ENCODE measurements around the gene EMC8.

EMC8 gene

DNA sequence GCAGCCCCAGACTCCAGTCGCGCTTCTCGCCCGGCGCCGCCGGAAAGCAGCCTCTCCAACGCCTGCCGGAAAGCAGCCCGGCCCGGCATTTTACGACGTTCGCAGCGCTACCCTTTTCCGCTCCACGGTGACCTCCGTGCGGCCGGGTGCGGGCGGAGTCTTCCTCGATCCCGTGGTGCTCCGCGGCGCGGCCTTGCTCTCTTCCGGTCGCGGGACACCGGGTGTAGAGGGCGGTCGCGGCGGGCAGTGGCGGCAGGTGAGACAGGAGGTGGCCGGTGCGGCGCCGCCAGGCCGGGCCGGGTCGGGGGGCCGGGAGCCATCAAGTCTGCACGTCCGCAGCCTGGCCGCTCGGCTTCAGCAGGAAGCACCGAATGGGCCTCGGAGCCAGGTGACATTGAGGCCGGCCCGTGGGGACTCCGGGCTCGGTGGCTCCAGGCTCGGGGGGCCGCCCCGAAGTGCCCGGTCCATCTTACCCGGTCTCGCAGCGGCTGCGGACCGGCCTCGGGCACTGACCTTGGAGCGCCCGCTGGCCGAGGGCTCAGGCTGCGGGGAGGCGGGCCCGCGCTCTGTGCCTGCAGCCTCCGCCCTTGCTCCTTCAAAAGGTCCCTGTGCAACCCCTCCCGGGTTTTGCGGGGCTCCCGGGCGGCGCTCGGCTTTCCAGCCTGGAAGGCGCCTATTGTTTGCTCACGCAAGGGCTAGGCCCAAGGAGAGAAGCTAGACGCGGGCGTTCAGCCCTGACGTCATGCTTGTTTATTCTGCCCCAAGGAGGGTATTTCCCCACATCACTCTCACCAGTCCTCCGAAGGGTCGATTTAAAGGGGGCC, at the start of gene EMC8, which contains the start of gene COX4I1:
Gene EMC8, minus strand, starts transcription at position 48 of the 824 bp plus-strand sequence. CDS start 249 bp downstream, outside the sequence.
Gene COX4I1, plus strand, starts transcription at position 199 of the 824 bp plus-strand sequence. CDS start 1,511 bp downstream, outside the sequence.
- H3K4me3 ChIP-seq (ENCODE audit: low read depth, low read length), result peak within 1 kb of the TSS; percentile 75
- DNase-seq (ENCODE audit: low read depth), result peak; percentile 96
- TF ChIP-seq, protein P1, sequence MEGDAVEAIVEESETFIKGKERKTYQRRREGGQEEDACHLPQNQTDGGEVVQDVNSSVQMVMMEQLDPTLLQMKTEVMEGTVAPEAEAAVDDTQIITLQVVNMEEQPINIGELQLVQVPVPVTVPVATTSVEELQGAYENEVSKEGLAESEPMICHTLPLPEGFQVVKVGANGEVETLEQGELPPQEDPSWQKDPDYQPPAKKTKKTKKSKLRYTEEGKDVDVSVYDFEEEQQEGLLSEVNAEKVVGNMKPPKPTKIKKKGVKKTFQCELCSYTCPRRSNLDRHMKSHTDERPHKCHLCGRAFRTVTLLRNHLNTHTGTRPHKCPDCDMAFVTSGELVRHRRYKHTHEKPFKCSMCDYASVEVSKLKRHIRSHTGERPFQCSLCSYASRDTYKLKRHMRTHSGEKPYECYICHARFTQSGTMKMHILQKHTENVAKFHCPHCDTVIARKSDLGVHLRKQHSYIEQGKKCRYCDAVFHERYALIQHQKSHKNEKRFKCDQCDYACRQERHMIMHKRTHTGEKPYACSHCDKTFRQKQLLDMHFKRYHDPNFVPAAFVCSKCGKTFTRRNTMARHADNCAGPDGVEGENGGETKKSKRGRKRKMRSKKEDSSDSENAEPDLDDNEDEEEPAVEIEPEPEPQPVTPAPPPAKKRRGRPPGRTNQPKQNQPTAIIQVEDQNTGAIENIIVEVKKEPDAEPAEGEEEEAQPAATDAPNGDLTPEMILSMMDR (IDR thresholded peaks at IDR 0.05; ENCODE audit: insufficient read depth, low read depth, low read length, missing control alignments), result no peak

DNA sequence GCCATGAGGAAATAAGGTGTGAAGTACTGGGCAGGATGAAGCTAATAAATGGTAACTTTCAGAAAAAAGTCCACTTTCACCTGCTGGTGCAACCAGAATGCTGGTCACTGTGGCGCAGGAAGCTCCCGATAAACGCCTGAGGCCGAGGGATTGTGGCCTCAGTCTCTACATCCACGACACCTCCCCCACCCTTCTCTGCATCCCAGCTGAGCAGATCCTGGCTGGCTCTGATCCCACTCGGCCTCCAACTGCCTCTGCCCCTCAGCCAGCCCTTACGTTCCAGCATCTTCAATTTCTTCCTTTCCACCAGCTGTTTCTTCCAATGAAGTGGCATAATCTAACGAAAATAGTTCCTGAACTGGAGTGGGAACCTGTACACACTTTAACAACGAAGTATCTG, 49.6 kb upstream of the EMC8 start:
- no peak for DNase-seq (ENCODE audit: low read depth)
- TF ChIP-seq, protein P1 (IDR thresholded peaks at IDR 0.05; ENCODE audit: insufficient read depth, low read depth, low read length, missing control alignments), result no peak
- H3K4me3 ChIP-seq (ENCODE audit: low read depth, low read length), result no peak overlapping the region

DNA sequence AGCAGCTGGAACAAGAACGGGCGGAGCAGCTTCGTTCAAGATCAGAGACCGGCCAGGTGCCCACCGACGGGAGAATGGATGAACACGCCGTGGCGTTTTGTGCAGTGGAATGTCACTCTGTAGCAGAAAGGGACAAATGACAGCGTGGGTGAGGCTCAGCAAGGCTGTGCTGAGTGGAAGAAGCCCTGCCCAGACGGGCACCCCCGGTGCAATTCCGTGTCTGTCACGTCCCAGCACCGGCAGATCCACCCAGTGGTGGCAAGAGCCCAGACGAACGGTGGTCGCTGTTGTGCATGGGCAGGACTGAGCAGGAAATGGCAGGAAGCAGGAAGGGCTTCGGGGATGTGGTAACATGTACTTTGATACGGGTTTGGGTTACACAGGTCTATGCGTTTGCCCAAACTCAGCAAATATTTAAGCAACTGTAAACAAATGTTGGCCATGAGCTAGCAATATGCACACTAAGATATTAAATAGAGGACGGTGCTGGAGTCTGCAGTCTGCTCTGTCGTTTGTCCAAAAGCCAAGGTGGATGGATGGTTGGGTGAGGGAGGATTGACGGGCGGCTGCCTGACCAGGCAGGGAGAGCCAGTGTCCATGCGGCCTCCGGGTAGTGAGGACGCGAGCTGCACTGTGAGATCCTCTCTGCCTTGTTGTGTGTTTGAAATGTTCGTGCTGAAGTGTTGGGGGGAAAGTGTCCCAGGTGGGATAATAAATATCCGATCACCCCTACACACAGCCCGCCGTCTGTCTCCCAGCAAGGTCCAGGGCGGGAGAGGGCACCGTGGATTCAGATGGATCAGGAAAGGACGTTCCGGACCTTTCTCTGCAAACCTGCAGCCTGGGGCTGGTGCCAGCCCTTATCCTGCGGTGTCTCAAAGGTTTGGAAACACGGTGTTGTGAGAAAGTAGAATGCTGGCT, 48.6 kb upstream of the EMC8 start:
- DNase-seq (ENCODE audit: low read depth), result no peak
- H3K4me3 ChIP-seq (ENCODE audit: low read depth, low read length), result no peak overlapping the region
- TF ChIP-seq, protein P1 (IDR thresholded peaks at IDR 0.05; ENCODE audit: insufficient read depth, low read depth, low read length, missing control alignments), result no peak

DNA sequence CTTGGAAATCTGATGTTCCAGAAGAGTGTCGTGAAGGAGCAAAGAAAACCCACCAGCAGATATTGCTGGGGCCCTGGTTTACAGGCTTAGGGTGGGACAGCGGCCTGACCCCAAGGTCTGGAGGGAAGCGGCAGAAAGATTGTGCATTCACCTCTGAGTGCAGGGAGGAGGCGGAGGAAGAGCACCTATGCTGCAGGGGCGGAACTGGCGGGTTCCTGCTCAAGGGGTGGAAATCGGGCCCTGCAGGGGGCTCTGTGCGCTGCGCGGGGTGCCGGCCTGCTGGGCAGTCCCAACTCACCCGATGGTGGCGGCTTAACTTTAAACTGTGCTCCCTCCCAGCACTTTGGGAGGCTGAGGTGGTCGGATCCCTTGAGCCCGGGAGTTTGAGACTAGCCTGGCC, 47.7 kb upstream of the EMC8 start:
- H3K4me3 ChIP-seq (ENCODE audit: low read depth, low read length), result no peak overlapping the region
- TF ChIP-seq, protein P1 (IDR thresholded peaks at IDR 0.05; ENCODE audit: insufficient read depth, low read depth, low read length, missing control alignments), result no peak
- DNase-seq (ENCODE audit: low read depth), result no peak

DNA sequence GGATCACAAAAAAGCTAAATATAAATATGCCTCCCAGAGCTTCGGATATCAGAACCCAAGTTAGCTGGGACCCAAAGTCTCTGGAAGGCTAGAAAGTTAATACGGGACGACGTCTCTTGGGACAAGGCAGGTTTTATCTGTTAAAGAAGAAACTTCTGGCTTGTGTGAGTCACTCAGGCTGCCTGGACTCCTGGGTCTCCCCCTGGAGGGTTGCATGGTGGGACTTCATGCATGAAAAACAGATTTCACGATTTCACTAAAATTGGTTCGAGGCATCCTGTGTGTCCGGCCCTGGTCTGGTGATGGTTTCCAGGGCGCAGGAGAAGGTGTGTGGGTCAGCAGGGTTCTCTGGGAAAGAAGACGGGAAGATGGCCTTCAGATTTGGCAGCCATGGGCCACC, 47.1 kb upstream of the EMC8 start:
- TF ChIP-seq, protein P1 (IDR thresholded peaks at IDR 0.05; ENCODE audit: insufficient read depth, low read depth, low read length, missing control alignments), result no peak
- DNase-seq (ENCODE audit: low read depth), result no peak
- no peak overlapping the region for H3K4me3 ChIP-seq (ENCODE audit: low read depth, low read length)

DNA sequence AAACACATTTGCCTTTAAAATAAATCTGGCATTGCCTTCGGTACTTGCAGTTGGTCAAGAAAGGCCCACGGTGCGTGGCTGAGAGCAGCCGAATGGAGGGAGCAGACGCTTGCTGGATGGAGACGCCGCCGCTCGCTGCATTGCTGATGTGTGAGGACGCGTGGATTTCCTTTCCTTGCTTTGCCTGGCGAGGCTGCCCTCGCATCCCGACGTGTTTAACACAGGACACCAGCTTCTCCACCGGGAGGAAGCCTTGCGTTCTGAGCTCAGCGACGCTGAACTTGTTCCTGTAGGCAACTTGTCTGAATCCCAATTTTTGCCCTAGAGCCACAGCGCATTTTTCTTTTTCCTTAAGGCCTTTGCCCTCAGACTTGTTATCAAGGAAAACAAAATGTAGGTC, 45.9 kb upstream of the EMC8 start:
- TF ChIP-seq, protein P1 (IDR thresholded peaks at IDR 0.05; ENCODE audit: insufficient read depth, low read depth, low read length, missing control alignments), result no peak
- DNase-seq (ENCODE audit: low read depth), result no peak
- H3K4me3 ChIP-seq (ENCODE audit: low read depth, low read length), result no peak overlapping the region

All from GM12865 (cell line).